GM19455 (cell line): ENCODE data around the gene BTBD19.
"Not testable (repeated sequence)": the region's sequence is repeated elsewhere in the genome, so short reads cannot be mapped to it uniquely, and the experiment has no call there.

Experiments used
- ATAC-seq: cut with Tn5 transposase; IDR thresholded peaks from one replicate; pipeline ENCODE4 v1.9.1; 2021; ENCODE audit not compliant: unreplicated experiment

BTBD19 gene

DNA sequence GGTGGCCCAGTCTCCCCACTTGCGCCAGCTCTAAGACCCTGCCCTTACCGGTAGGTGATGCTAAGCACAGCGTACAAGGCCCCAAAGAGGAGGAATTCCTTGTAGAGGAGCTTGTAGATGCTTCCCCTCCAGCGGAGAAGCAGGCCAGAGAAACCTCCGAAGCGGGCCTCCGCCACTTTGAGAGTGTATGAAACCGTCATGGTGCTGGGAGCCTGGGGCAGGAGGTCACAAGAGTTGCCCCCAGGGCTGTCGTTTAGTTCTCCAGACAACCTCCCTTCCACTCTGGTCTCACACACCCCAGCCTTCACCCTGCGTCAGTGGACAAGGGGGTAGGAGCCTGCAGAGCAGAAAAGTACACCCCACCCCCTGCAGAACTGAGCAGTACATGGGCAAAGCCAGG, 20.8 kb upstream of the BTBD19 start:
- ATAC-seq, result no peak

- no peak for ATAC-seq
Measured at GRCh38 chr1:44788120-44788860, 20.0 kb upstream of the BTBD19 start, which contains the start of gene BEST4. TSS of gene BEST4 (minus strand) at chr1:44788170. CDS start at chr1:44787705, 465 bp downstream.

DNA sequence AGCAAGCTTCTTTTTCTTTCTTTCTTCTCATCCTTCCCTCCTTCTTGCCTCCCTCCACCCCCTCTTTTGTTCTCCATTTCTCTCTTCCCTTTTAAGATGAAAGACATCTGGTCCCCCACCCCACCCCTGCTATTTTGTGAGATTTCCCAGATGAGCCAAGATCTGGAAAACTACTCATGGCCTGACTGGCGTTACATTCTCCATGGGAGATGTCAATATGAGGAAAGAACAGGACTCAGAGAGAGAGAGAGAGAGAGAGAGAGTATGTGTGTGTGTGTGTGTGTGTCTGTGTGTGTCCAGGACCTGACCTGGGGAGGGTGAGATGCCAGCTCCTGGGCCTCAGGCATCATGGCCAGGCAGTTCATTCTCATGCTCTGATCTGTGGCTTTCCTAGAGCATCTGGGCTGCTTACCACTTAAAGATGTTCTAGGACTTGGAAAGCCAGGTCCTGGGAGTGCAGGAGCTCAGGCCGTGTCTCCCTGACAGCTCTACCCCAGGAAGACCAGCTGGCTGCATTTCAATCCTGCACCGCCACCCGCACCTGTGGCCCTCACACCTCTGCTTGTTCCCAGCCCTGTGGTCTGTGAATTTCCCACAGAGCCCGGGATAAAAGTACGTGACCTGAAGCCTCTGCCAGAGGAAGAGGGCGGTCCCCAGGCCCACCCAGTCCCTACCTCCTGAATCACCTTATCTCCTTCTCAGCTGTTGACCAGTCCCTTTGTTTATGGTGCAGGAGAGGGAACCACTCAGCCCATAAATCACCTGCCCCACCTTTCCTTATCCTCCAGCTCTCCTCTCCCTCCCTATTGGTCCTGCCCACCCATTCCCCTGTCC, 17.1 kb upstream of the BTBD19 start:
- ATAC-seq, result no peak

DNA sequence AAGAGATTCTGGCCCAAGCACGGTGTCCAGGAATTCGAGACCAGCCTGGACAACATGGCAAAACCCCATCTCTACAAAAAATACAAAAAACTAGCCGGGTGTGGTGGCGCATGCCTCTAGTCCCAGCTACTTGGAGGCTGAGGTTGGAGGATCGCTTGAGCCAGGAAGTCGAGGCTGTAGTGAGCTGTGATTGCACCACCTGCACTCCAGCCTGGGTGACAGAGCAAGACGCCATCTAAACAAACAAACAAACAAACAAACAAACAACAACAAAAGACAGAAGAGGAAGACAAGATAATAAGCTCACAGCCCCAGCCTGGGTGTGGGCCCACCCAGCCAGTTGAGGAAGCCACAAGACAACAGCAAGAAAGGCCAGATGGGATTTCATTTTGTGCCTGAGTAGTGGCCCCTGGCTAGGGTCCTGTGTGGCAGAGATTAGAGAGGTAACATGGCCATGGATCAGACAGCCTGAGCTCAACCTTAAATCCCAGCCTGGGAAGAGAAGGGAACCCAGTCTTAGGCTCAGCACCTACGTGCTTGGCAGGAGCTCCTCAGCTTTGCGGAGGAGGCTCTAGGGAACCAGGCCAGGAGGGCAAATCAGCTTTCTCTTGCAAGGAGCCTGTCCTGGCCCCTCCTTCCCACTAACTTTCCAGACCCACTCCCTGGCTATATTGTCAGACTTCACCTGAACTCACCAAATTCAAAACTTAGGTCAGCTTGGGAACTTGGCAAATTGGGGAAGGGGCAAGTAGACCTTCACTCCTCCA, 15.4 kb upstream of the BTBD19 start:
- no peak for ATAC-seq

- ATAC-seq, result not testable (repeated sequence)
Measured at GRCh38 chr1:44797886-44798285, 10.4 kb upstream of the BTBD19 start.

GRCh38 chr1:44798481-44799365, 9.6 kb upstream of the BTBD19 start:
- no peak for ATAC-seq

- ATAC-seq, result peak; percentile 80
Measured at GRCh38 chr1:44799770-44800584, 8.3 kb upstream of the BTBD19 start, which contains the start of gene PLK3. TSS of gene PLK3 (plus strand) at chr1:44800377. CDS start at chr1:44800464, 87 bp downstream.

DNA sequence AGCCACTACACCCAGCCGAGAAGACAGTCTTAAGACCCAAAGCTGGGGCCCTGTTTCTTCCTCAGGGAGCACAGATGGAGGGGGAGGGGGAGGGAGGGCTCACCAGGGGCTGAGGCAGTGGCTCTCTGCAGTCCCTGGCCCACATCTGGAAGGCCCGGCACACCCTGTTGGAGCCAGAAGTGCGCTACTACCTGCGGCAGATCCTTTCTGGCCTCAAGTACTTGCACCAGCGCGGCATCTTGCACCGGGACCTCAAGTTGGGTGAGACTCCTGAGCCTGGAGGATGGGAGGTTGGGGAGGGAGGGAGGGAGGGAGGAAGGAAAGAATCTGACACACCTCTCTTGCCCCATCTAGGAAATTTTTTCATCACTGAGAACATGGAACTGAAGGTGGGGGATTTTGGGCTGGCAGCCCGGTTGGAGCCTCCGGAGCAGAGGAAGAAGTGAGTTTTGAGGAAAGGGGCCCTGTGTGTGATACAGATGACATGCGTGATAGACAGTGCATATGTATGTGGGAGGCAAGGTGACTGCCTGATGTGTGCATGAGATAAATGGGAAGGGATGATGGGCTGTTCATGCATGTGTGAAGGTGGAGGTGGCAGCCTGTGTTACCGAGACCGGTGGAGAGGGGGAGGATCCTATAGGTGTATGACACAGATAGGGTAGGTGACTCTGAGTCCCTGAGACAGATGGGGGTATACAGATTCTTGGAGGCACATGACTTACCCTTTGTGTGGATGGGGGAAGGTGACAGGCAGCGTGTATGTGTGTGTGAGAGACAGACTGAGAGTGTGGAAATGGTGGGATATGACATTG, 6.6 kb upstream of the BTBD19 start:
- no peak for ATAC-seq

- no peak for ATAC-seq
Measured at GRCh38 chr1:44802306-44803061, 5.8 kb upstream of the BTBD19 start.

DNA sequence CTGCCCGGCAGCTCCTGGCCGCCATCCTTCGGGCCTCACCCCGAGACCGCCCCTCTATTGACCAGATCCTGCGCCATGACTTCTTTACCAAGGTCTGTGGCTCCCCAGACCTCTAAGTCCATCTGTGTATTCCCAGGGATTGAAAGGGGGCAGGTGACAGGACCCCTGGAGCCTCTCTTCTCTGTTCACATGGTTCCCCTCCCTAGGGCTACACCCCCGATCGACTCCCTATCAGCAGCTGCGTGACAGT, 5.3 kb upstream of the BTBD19 start:
- ATAC-seq, result no peak

DNA sequence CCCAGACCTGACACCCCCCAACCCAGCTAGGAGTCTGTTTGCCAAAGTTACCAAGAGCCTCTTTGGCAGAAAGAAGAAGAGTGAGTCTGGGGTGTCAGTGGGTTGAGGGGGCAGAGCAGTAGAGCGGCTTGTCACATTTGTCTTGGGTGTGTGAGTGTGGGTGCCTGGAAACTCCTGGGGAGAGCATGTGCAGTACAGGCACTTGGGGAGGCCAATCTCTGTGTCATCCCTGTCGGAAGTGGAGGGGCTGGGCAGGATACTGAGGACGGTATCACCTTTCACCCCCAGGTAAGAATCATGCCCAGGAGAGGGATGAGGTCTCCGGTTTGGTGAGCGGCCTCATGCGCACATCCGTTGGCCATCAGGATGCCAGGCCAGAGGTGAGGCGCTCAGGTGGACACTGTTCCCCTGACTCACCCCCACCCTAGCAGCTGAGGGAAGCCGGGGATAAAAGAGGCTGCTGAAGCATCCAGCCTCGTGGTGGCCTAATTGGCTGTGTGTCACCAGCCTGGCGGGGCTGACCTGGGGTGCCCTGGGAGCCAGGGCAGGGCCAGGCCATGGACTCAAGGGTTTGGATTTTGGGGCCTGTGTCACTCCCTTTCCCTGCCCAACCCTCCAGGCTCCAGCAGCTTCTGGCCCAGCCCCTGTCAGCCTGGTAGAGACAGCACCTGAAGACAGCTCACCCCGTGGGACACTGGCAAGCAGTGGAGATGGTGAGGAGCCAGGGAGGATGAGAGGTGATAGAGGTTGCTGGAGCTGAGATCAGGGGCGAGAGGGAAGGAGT, 4.8 kb upstream of the BTBD19 start:
- ATAC-seq, result no peak

- ATAC-seq, result no peak
Measured at GRCh38 chr1:44805311-44806024, 2.9 kb upstream of the BTBD19 start.

- ATAC-seq, result no peak
Measured at GRCh38 chr1:44806025-44806703, 2.2 kb upstream of the BTBD19 start.

DNA sequence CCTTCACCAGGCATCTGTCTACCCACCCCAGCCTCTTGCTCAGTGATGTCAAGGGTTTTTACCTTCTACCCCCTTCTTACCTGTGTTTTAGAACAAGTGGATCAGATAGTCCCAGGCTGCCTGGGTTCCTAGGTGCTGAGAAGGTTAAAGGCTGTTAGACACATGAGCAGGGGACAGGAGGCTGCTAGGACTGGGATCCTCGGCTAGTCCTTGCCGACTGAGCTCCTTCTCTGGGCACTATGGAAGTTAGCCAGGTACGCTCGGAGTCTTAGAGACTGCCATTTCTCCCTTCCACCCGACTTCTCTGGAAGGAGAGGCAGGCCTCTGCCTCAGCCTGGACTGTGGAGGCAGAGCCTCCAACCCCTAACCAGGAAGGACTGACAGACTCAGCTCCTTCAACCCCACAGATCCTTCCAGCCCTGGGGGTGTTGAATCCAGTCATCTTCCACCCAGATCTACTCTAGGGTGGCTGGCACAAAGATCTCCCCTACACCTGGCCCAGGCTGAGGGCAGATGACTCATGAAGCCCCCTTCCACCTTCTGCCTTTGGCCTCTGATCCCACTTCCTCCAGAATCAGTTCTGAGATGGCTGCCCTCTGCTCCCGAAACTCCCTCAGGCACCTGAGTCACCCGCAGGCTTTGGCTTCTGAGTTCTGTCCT, 1.5 kb upstream of the BTBD19 start, which contains the start of gene DYNLT4:
TSS of gene DYNLT4 (minus strand) at position 648 of the 660 bp plus-strand sequence. CDS start 683 bp downstream, outside the sequence.
- ATAC-seq, result no peak

DNA sequence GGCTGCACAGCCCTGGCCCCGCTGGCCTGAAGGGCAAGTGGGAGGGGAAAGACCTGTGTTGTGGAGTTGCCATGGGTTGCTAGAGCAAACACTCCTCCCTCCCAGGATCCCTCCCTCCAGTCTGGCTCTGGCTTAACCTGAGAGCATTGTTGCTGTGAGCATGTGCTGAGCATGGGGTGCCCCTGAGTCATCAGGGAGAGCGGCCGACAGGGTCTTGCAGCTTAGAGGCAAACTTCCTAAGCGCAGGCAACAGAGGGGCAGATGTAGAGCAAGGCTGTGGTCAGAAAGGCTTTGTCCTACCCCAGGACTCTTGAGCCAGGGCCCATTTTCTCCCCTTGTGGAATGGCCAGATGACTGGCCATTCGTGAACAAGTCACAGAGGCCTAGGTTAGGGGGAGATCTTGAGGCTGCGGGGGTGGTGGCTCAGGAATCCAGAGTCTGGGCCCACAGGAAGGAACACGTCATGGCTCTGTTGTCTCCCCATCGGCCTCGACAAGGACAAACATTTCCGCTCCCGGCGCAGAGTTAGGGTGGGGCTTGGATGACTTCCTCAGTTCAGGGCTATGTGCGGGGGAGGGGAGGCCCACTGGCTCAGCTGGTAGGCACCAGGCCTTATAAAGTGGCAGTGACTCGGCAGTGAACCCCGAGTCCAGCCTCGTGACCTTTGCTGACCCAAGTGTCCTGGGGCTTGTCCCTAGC, 810 bp upstream of the BTBD19 start:
- no peak for ATAC-seq
